Measurements from ENCODE around the gene LRRC27.
"Not testable (repeated sequence)": the region's sequence is repeated elsewhere in the genome, so short reads cannot be mapped to it uniquely, and the experiment has no call there.

LRRC27 gene

GRCh38 chr10:132374176-132374575 lies 42.2 kb downstream of the LRRC27 start:
- H3K4me3 ChIP-seq (replicated peaks in 1 of 2; ENCODE audit: low read depth in 2 of 2, low read length in 2 of 2), result no peak overlapping the region
- no peak for TF ChIP-seq CTCF (IDR thresholded peaks at IDR 0.05; ENCODE audit: low read depth, low read length)
- no peak for DNase-seq (ENCODE audit: low read depth in 2 of 2)

GRCh38 chr10:132374612-132375011 lies 42.6 kb downstream of the LRRC27 start:
- TF ChIP-seq CTCF (IDR thresholded peaks at IDR 0.05; ENCODE audit: low read depth, low read length), result no peak
- DNase-seq (ENCODE audit: low read depth in 2 of 2), result no peak
- H3K4me3 ChIP-seq (replicated peaks in 1 of 2; ENCODE audit: low read depth in 2 of 2, low read length in 2 of 2), result no peak overlapping the region

GRCh38 chr10:132375116-132375794 lies 43.3 kb downstream of the LRRC27 start:
- no peak for DNase-seq (ENCODE audit: low read depth in 2 of 2)
- no peak for TF ChIP-seq CTCF (IDR thresholded peaks at IDR 0.05; ENCODE audit: low read depth, low read length)
- H3K4me3 ChIP-seq (replicated peaks in 1 of 2; ENCODE audit: low read depth in 2 of 2, low read length in 2 of 2), result no peak overlapping the region

GRCh38 chr10:132375795-132376297 lies 43.9 kb downstream of the LRRC27 start:
- TF ChIP-seq CTCF (IDR thresholded peaks at IDR 0.05; ENCODE audit: low read depth, low read length), result no peak
- no peak overlapping the region for H3K4me3 ChIP-seq (replicated peaks in 1 of 2; ENCODE audit: low read depth in 2 of 2, low read length in 2 of 2)
- no peak for DNase-seq (ENCODE audit: low read depth in 2 of 2)

- DNase-seq (ENCODE audit: low read depth in 2 of 2), result peak in 1 of 2 donors; percentile 24
Measured at GRCh38 chr10:132376394-132376851, 44.4 kb downstream of the LRRC27 start.

GRCh38 chr10:132377326-132377725 lies 45.3 kb downstream of the LRRC27 start:
- no peak overlapping the region for H3K4me3 ChIP-seq (replicated peaks in 1 of 2; ENCODE audit: low read depth in 2 of 2, low read length in 2 of 2)
- TF ChIP-seq CTCF (IDR thresholded peaks at IDR 0.05; ENCODE audit: low read depth, low read length), result no peak
- no peak for DNase-seq (ENCODE audit: low read depth in 2 of 2)

More at GRCh38 chr10:132376394-132376851, 44.4 kb downstream of the LRRC27 start:
- no peak overlapping the region for H3K4me3 ChIP-seq (replicated peaks in 1 of 2; ENCODE audit: low read depth in 2 of 2, low read length in 2 of 2)
- no peak for TF ChIP-seq CTCF (IDR thresholded peaks at IDR 0.05; ENCODE audit: low read depth, low read length)

GRCh38 chr10:132379026-132379425 lies 47.0 kb downstream of the LRRC27 start:
- not testable (repeated sequence) for H3K4me3 ChIP-seq (replicated peaks in 1 of 2; ENCODE audit: low read depth in 2 of 2, low read length in 2 of 2); DNase-seq (ENCODE audit: low read depth in 2 of 2)

GRCh38 chr10:132380986-132381385 lies 49.0 kb downstream of the LRRC27 start:
- H3K4me3 ChIP-seq (replicated peaks in 1 of 2; ENCODE audit: low read depth in 2 of 2, low read length in 2 of 2); DNase-seq (ENCODE audit: low read depth in 2 of 2): not testable (repeated sequence)
